ENCODE data around the gene CTSW. TPM values are rescaled to one million over a fixed set of nuclear protein-coding genes. Genes with fewer than 3 reads are reported as not detected.

CTSW gene
- total and polyA plus RNA-seq, 2 donors = 0.98 to 2.7 TPM

GRCh38 chr11:65882120-65883057 lies 2.8 kb downstream of the CTSW start:
- no peak for DNase-seq (ENCODE audit: extremely low spot score)
- Histone ChIP-seq H3K4me1 (ENCODE audit: insufficient read depth) (no peaks in the 10 kb centered on the region), H3K36me3 (ENCODE audit: insufficient read depth) (no peaks in the 10 kb centered on the region), H3K4me3 (ENCODE audit: low read depth, low read length) (no peak overlapping the region), H3K27ac (ENCODE audit: low read depth) (no peak overlapping the region)
- 90% methylated on average over 30 of the region's 30 CpGs for WGBS

DNA sequence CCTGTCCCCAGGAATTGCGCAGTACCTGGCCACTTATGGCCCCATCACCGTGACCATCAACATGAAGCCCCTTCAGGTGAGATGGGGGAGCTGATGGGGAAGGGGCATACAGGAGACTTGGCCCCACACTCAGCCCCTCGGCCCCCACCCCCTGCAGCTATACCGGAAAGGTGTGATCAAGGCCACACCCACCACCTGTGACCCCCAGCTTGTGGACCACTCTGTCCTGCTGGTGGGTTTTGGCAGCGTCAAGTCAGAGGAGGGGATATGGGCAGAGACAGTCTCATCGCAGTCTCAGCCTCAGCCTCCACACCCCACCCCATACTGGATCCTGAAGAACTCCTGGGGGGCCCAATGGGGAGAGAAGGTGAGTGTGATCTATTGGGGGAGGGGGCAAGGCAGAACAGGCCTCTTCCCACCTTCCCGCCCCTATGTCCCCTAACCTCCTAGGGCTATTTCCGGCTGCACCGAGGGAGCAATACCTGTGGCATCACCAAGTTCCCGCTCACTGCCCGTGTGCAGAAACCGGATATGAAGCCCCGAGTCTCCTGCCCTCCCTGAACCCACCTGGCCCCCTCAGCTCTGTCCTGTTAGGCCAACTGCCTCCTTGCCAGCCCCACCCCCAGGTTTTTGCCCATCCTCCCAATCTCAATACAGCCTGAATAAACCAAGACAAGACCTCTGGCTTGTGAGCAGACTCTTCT lies 3.6 kb downstream of the CTSW start:
- Histone ChIP-seq H3K4me3 (ENCODE audit: low read depth, low read length) (no peak overlapping the region), H3K27ac (ENCODE audit: low read depth) (no peak overlapping the region), H3K36me3 (ENCODE audit: insufficient read depth) (no peaks in the 10 kb centered on the region), H3K4me1 (ENCODE audit: insufficient read depth) (no peaks in the 10 kb centered on the region)
- 93% methylated on average over 13 of the region's 13 CpGs for WGBS
- no peak for DNase-seq (ENCODE audit: extremely low spot score)

- no peak overlapping the region for H3K27ac ChIP-seq (ENCODE audit: low read depth)
- WGBS = 85% methylated on average over 28 of the region's 28 CpGs
- DNase-seq (ENCODE audit: extremely low spot score) = no peak
Observed at GRCh38 chr11:65883786-65884715, 4.4 kb downstream of the CTSW start.

DNA sequence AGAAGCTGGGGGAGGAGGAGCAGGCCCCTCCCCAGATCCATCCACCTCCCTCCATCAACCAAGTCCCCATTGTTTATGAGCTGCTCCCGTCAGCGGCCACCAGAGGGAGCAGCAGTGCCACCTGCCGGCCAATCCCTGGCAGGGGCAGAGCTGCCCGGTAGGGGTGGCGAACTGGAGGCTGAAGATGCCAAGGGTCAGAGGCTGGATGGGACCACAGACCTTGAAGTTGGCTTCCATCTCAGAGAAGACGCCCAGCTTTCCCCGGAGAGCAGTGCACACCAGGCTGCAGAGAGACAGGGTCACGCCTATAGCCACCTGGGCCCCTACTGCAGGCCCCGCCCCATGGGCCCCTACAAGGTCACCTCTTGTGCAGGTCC lies 5.1 kb downstream of the CTSW start:
- no peaks in the 10 kb centered on the region for H3K36me3 ChIP-seq (ENCODE audit: insufficient read depth)
- no peak overlapping the region for H3K27ac ChIP-seq (ENCODE audit: low read depth)
- H3K4me3 ChIP-seq (ENCODE audit: low read depth, low read length) = no peak overlapping the region
- no peak for DNase-seq (ENCODE audit: extremely low spot score)
- WGBS = 26% methylated on average over 9 of the region's 9 CpGs
- no peaks in the 10 kb centered on the region for H3K4me1 ChIP-seq (ENCODE audit: insufficient read depth)

More at GRCh38 chr11:65883786-65884715, 4.4 kb downstream of the CTSW start:
- Histone ChIP-seq H3K4me1 (ENCODE audit: insufficient read depth) (no peaks in the 10 kb centered on the region), H3K36me3 (ENCODE audit: insufficient read depth) (no peaks in the 10 kb centered on the region), H3K4me3 (ENCODE audit: low read depth, low read length) (no peak overlapping the region)

GRCh38 chr11:65885231-65885630 lies 5.6 kb downstream of the CTSW start:
- WGBS = 90% methylated on average over 7 of the region's 7 CpGs
- no peak overlapping the region for H3K27ac ChIP-seq (ENCODE audit: low read depth)
- H3K36me3 ChIP-seq (ENCODE audit: insufficient read depth) = no peaks in the 10 kb centered on the region
- no peaks in the 10 kb centered on the region for H3K4me1 ChIP-seq (ENCODE audit: insufficient read depth)
- DNase-seq (ENCODE audit: extremely low spot score) = no peak
- H3K4me3 ChIP-seq (ENCODE audit: low read depth, low read length) = no peak overlapping the region

DNA sequence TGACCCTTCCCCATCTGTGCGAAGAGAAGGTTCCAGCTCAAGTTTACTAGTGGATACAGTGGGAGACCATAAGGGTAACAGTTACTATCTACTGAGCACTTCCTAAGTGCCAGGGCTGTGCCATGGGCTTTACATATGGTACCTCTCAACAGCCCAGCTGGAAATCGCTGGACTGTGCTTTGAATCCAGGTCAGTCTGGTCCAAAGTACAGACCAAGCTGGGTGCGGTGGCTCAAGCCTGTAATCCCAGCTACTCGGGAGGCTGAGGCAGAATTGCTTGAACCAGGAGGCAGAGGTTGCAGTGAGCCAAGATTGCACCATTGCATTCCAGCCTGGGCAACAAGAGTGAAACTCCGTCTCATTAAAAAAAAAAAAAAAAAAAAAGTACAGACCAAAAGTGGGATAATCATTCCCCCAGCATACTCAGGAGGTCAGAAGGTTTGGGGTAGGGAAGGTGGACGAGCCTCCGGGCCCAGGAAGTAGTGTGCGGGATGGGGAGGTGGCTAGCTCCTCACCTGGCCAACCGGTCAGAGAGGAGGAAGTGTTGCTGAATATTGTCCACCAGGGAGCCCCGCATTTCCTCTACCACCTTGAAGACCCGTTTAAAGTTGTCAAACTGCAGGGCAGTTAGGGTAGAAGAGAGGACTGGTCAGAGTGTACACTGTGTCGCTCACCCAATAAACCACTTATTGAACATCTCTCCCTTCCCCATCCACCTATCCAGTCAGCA lies 6.3 kb downstream of the CTSW start:
- Histone ChIP-seq H3K4me3 (ENCODE audit: low read depth, low read length) (no peak overlapping the region), H3K4me1 (ENCODE audit: insufficient read depth) (no peaks in the 10 kb centered on the region), H3K27ac (ENCODE audit: low read depth) (no peak overlapping the region), H3K36me3 (ENCODE audit: insufficient read depth) (no peaks in the 10 kb centered on the region)
- 91% methylated on average over 12 of the region's 12 CpGs for WGBS
- no peak for DNase-seq (ENCODE audit: extremely low spot score)

GRCh38 chr11:65886826-65887722 lies 7.4 kb downstream of the CTSW start:
- Histone ChIP-seq H3K4me3 (ENCODE audit: low read depth, low read length) (no peak overlapping the region), H3K36me3 (ENCODE audit: insufficient read depth) (no peaks in the 10 kb centered on the region), H3K27ac (ENCODE audit: low read depth) (no peak overlapping the region), H3K4me1 (ENCODE audit: insufficient read depth) (no peaks in the 10 kb centered on the region)
- 78% methylated on average over 14 of the region's 14 CpGs for WGBS
- no peak for DNase-seq (ENCODE audit: extremely low spot score)

- Histone ChIP-seq H3K4me3 (ENCODE audit: low read depth, low read length) (peak overlapping the region; percentile 51), H3K4me1 (ENCODE audit: insufficient read depth) (no peaks in the 10 kb centered on the region), H3K27ac (ENCODE audit: low read depth) (peak overlapping the region; percentile 83), H3K36me3 (ENCODE audit: insufficient read depth) (no peaks in the 10 kb centered on the region)
- no peak for DNase-seq (ENCODE audit: extremely low spot score)
- WGBS = 3% methylated on average over 23 of the region's 23 CpGs
Observed at GRCh38 chr11:65887723-65888162, 8.1 kb downstream of the CTSW start.

DNA sequence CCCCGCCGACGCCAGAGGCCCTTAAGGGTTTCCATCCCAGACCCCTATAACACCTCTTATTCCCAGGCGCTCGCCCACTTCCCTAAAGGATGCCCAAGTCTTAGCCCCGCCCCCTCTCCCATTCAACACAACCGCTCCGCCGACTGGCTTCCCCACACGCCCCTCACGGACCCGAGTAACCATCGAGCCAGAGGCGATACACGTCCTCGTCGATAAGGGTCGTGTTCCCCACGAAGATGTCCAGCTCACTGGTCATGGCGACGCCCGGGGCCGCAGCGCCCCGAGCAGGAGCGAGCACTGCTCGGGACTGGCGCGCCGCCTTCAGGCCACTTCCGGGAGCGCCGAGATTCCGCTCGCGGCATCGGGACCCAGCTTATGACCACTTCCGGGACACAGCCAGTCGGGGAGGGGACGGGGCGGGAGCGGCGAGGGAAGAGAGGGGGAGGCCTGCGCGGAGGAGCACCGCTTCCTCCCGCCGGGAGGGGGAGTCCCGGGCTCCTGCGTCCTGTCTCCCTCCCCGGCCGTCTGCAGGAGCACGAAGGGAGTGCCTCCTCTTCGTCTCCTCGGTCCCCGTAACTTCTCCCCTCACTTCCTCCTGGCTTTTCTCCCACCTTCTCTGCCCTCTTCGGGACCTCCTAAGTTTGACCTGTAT lies 8.7 kb downstream of the CTSW start, which contains the start of gene FIBP:
TSS of gene FIBP (minus strand) at position 309 of the 652 bp plus-strand sequence. CDS start at position 256, 53 bp downstream.
- Histone ChIP-seq H3K4me1 (ENCODE audit: insufficient read depth) (no peaks in the 10 kb centered on the region), H3K36me3 (ENCODE audit: insufficient read depth) (no peaks in the 10 kb centered on the region), H3K27ac (ENCODE audit: low read depth) (peak within 1 kb of the TSS; percentile 91), H3K4me3 (ENCODE audit: low read depth, low read length) (peak within 1 kb of the TSS; percentile 51)
- under 1% methylated on average over 57 of the region's 57 CpGs for WGBS
- peak; percentile 91 for DNase-seq (ENCODE audit: extremely low spot score)

DNA sequence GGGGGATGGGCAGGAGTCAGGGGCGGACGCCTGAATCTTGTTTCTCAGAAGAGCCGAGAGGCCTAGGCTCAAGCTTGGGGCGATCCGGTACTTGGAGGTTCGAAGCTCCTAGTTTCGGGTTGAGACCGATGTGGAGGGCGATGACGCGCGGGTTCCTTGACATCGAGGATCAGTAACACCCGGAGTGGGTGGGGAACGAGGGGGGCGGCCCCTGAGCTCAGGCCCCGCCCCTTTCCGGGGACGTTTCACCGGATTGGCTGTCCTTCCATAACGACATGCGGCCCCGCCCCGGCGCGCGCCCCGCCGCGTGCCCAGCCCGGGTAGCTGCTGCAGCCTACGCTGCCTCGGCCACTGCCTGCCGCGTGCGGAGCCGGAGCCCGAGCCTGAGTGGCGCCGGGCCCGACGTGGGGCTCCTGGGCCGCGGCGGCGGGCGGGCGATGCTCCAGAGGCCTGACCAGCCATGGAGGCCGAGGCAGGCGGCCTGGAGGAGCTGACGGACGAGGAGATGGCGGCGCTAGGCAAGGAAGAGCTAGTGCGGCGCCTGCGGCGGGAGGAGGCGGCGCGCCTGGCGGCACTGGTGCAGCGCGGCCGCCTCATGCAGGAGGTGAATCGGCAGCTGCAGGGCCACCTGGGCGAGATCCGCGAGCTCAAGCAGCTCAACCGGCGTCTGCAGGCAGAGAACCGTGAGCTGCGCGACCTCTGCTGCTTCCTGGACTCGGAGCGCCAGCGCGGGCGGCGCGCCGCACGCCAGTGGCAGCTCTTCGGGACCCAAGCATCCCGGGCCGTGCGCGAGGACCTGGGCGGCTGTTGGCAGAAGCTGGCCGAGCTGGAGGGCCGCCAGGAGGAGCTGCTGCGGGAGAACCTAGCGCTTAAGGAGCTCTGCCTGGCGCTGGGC lies 10.9 kb downstream of the CTSW start, which contains the start of gene CCDC85B:
TSS of gene CCDC85B (plus strand) at position 350 of the 895 bp plus-strand sequence. CDS start at position 461, 111 bp downstream.
- no peaks in the 10 kb centered on the region for H3K4me1 ChIP-seq (ENCODE audit: insufficient read depth)
- whole genome bisulfite sequencing = under 1% methylated on average over 94 of the region's 94 CpGs
- peak; percentile 91 for DNase-seq (ENCODE audit: extremely low spot score)
- peak within 1 kb of the TSS; percentile 61 for H3K4me3 ChIP-seq (ENCODE audit: low read depth, low read length)
- peak within 1 kb of the TSS; percentile 90 for H3K27ac ChIP-seq (ENCODE audit: low read depth)
- no peaks in the 10 kb centered on the region for H3K36me3 ChIP-seq (ENCODE audit: insufficient read depth)

Data from urinary bladder (tissue), 4 donors.